Adrenal gland (tissue), 12 donors: ENCODE results near the gene BARHL1. TPM values are rescaled to one million over a fixed set of nuclear protein-coding genes. Genes with fewer than 3 reads are reported as not detected.
A peak's percentile ranks its signal among the peaks of the same experiment; 100 is the strongest.

Source experiments
- DNase-seq, 7 donors: peaks; one replicate each; pipeline ENCODE4 v3.0.0-alpha.2; 2019 to 2020
- H3K27ac ChIP-seq, 5 donors: fragments of 200-600 bp; sonication (generic) in 4 of 5; 1 replicate in 3 of 5; 2 replicates in 2 of 5; pipeline versions ENCODE4 v1.5.1 to v1.8.0; 2016 to 2020; ENCODE audit warnings: mild to moderate bottlenecking in 1 of 5
- H3K27me3 ChIP-seq: fragments of 200-600 bp; 2 replicates; pipeline ENCODE4 v1.8.0; 2021
- H3K36me3 ChIP-seq, 2 donors: fragments of 200-600 bp; replicated peaks in 1 of 2; 1 replicate in 1 of 2; 2 replicates in 1 of 2; pipeline versions ENCODE4 v1.5.1 to v1.8.0; 2018 to 2022
- H3K4me1 ChIP-seq, 2 donors: fragments of 200-600 bp; replicated peaks in 1 of 2; 1 replicate in 1 of 2; 2 replicates in 1 of 2; pipeline versions ENCODE4 v1.5.1 to v1.8.0; 2018 to 2021
- H3K4me3 ChIP-seq, 4 donors: fragments of 200-600 bp; sonication (generic) in 3 of 4; one replicate each; pipeline ENCODE4 v1.5.1; 2016 to 2018
- H3K9me3 ChIP-seq, 3 donors: fragments of 200-600 bp; sonication (generic) in 1 of 3; replicated peaks in 1 of 3; 1 replicate in 2 of 3; 2 replicates in 1 of 3; pipeline versions ENCODE4 v1.5.1 to v1.8.0; 2016 to 2021
- POLR2A ChIP-seq, 2 donors: fragments of 450-650 bp; IDR thresholded peaks; one replicate each; pipeline ENCODE4 v1.6.1; 2017; ENCODE audit warnings: antibody characterized with exemption in 2 of 2, mild to moderate bottlenecking in 2 of 2, moderate library complexity in 1 of 2
- WGBS, 4 donors: extraction: QIAGEN DNeasy Blood & Tissue Kit in 2 of 4; methylation state at CpG; one replicate each; pipeline versions ENCODE4 v1.1.5 to v1.1.7; 2013 to 2017; 5-methylcytosine and 5-hydroxymethylcytosine counted together
- intact Hi-C, 2 donors: fragments of 100-400 bp; cut with DNase I; formaldehyde crosslinking; loops; one replicate each; pipeline versions ENCODE4 v1.14.1 to v1.15.0; 2022 to 2023
- polyA plus RNA-seq, 3 donors: library from polyadenylated mRNA; stranded (reverse); fragments of 200-250 nt in 2 of 3; fragments of 350-450 nt in 1 of 3; fragmentation: Illumina TruSeq in 1 of 3; extraction: RNeasy Lipid Tissue Mini Kit (QIAGEN cat#74804) in 1 of 3; gene quantifications; one replicate each; pipeline ENCODE4 v1.2.3, GENCODE V29; 2013 to 2014
- total RNA-seq, 9 donors: library from RNA; depleted of rRNA in 4 of 9; stranded (reverse); fragments of >200 nt in 4 of 9; fragments of 120-200 nt in 1 of 9; fragmentation: NEBNext Ultra II Directional in 1 of 9; extraction: Animal tissue kit (Norgen Biotek cat#: 25700) in 1 of 9; gene quantifications; one replicate each; pipeline versions ENCODE4 v1.1.0 to v1.2.4, GENCODE V29; 2013 to 2023
- TF ChIP-seq, protein P1 (sequence below), 6 experiments: fragments of 450-650 bp in 4 of 6; fragments of 200-600 bp in 2 of 6; sonication (generic) in 1 of 6; IDR thresholded peaks; 1 replicate in 5 of 6; 2 replicates in 1 of 6; pipeline versions ENCODE4 v1.5.1 to v1.8.0; 2016 to 2021; ENCODE audit warnings: antibody characterized with exemption in 6 of 6, mild to moderate bottlenecking in 2 of 6, moderate library complexity in 1 of 6
- donor health status: healthy with polysubstance abuse.
- donor health status: Bipolar disorder and iron deficiency.
- donor health status: DM: yes; HTN: yes; CAD: no.
- donor health status: DM: no; HTN: no; CAD: no.
- donor health status: DM: no; HTN: no; CAD: no.
- donor health status: DM: yes; HTN: yes; CAD: no.

Gene BARHL1
- total and polyA plus RNA-seq, 12 donors: not detected

GRCh38 chr9:132543251-132543650 lies 39.2 kb upstream of the BARHL1 start:
- Histone ChIP-seq H3K9me3 (no peaks in the 10 kb centered on the region), H3K4me3 (no peak overlapping the region), H3K4me1 (no peaks in the 10 kb centered on the region), H3K27me3 (no peaks in the 10 kb centered on the region), H3K27ac (no peak overlapping the region), H3K36me3 (no peaks in the 10 kb centered on the region)
- no peak for DNase-seq
- intact Hi-C loops: no loop called here
- TF ChIP-seq, protein P1, sequence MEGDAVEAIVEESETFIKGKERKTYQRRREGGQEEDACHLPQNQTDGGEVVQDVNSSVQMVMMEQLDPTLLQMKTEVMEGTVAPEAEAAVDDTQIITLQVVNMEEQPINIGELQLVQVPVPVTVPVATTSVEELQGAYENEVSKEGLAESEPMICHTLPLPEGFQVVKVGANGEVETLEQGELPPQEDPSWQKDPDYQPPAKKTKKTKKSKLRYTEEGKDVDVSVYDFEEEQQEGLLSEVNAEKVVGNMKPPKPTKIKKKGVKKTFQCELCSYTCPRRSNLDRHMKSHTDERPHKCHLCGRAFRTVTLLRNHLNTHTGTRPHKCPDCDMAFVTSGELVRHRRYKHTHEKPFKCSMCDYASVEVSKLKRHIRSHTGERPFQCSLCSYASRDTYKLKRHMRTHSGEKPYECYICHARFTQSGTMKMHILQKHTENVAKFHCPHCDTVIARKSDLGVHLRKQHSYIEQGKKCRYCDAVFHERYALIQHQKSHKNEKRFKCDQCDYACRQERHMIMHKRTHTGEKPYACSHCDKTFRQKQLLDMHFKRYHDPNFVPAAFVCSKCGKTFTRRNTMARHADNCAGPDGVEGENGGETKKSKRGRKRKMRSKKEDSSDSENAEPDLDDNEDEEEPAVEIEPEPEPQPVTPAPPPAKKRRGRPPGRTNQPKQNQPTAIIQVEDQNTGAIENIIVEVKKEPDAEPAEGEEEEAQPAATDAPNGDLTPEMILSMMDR (IDR thresholded peaks at IDR 0.05): no peak
- no peak for TF ChIP-seq POLR2A (IDR thresholded peaks at IDR 0.05)
- WGBS, 4 donors: 89 to 100% (median 98%) methylated on average over 2 to 4 of the region's 4 CpGs

GRCh38 chr9:132543960-132544359 lies 38.4 kb upstream of the BARHL1 start:
- peak in 1 of 7 donors; percentile 57 for DNase-seq
- TF ChIP-seq, protein P1 (IDR thresholded peaks at IDR 0.05): no peak
- no peak for TF ChIP-seq POLR2A (IDR thresholded peaks at IDR 0.05)
- no peaks in the 10 kb centered on the region for H3K9me3 ChIP-seq
- 75 to 89% (median 79%) methylated on average over 16 to 21 of the region's 21 CpGs for WGBS, 4 donors
- no peaks in the 10 kb centered on the region for H3K27me3 ChIP-seq
- H3K4me3 ChIP-seq: no peak overlapping the region
- H3K36me3 ChIP-seq: no peaks in the 10 kb centered on the region
- no peak overlapping the region for H3K27ac ChIP-seq
- intact Hi-C loops: no loop called here
- no peaks in the 10 kb centered on the region for H3K4me1 ChIP-seq

GRCh38 chr9:132545578-132545977 lies 36.8 kb upstream of the BARHL1 start:
- 66 to 81% (median 78%) methylated on average over 6 to 9 of the region's 9 CpGs for WGBS, 4 donors
- Histone ChIP-seq H3K36me3 (no peaks in the 10 kb centered on the region), H3K27me3 (no peaks in the 10 kb centered on the region), H3K27ac (no peak overlapping the region), H3K9me3 (no peaks in the 10 kb centered on the region), H3K4me3 (no peak overlapping the region), H3K4me1 (no peaks in the 10 kb centered on the region)
- DNase-seq: no peak
- intact Hi-C loops: no loop called here
- TF ChIP-seq POLR2A (IDR thresholded peaks at IDR 0.05): no peak
- TF ChIP-seq, protein P1 (IDR thresholded peaks at IDR 0.05): no peak

- intact Hi-C loops: no loop called here
- H3K9me3 ChIP-seq: no peaks in the 10 kb centered on the region
These were observed 36.0 kb upstream of the BARHL1 start for GRCh38 chr9:132546148-132547051.

More at GRCh38 chr9:132546148-132547051, 36.0 kb upstream of the BARHL1 start:
- Histone ChIP-seq H3K27ac (no peak overlapping the region), H3K36me3 (no peaks in the 10 kb centered on the region), H3K4me1 (no peaks in the 10 kb centered on the region), H3K4me3 (peak overlapping the region in 1 of 4 donors; percentile 41), H3K27me3 (no peaks in the 10 kb centered on the region)
- DNase-seq: peak in 4 of 7 donors; percentile 19 to 62 (median 27)
- 5 to 15% (median 10%) methylated on average over 23 to 27 of the region's 27 CpGs for WGBS, 4 donors
- no peak for TF ChIP-seq POLR2A (IDR thresholded peaks at IDR 0.05)
- TF ChIP-seq, protein P1 (IDR thresholded peaks at IDR 0.05): peak in 4 of 6 experiments; percentile 7 to 25 (median 13)
